ENCODE results near the gene MRPS18A.
A peak's percentile ranks its signal among the peaks of the same experiment; 100 is the strongest.
"Not testable (repeated sequence)": the region's sequence is repeated elsewhere in the genome, so short reads cannot be mapped to it uniquely, and the experiment has no call there.

The MRPS18A gene

GRCh38 chr6:43634702-43635303, 52.8 kb downstream of the MRPS18A start:
- no peak for TF ChIP-seq POLR2AphosphoS5 (IDR thresholded peaks at IDR 0.05; ENCODE audit: borderline replicate concordance, low read depth, low read length)
- Histone ChIP-seq H3K9me3 (ENCODE audit: low read depth, low read length) (no peaks in the 10 kb centered on the region), H3K36me3 (ENCODE audit: insufficient read depth, low read length) (peaks cover 27% of the 10 kb centered on the region), H3K4me3 (no peak overlapping the region), H3K9ac (ENCODE audit: insufficient read length) (peak overlapping the region; percentile 92), H3K27ac (peak overlapping the region; percentile 81)
- no peak for DNase-seq (ENCODE audit: low read depth, low spot score)

GRCh38 chr6:43633002-43633401, 54.6 kb downstream of the MRPS18A start:
- H3K36me3 ChIP-seq (ENCODE audit: insufficient read depth, low read length) = peaks cover 10% of the 10 kb centered on the region; the same call in 1 of the 2 replicates
- DNase-seq (ENCODE audit: low read depth, low spot score); H3K9me3 ChIP-seq (ENCODE audit: low read depth, low read length); H3K27ac ChIP-seq; H3K4me3 ChIP-seq; H3K9ac ChIP-seq (ENCODE audit: insufficient read length): not testable (repeated sequence)

DNA sequence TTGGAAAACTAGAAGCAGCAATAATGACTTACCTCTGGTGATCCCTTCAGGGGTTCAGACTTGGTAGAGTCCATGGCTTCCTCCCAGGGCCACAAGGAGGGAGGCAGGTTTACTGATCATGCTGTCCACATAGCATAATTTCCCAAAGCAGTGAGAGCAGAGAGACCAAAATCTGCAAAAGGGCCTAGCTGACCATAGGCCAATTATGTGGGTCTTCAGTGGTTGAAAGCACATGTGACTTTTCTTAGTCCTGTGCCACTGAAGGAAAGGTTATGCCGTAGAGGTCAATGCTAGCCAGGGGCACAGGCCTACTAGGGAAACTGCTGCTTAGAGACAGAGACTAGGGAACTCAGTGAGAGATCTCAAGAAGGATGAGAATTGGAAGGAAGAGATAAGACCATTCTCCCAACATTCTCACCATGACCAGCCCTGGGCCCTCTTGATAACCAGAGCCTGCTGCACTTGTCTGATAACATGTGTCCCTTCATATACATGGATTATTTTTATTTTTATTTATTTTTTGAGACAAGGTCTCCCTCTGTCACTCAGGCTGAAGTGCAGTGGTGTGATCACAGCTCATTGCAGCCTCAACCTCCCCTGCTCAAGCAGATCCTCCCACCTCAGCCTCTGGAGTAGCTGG, 56.5 kb downstream of the MRPS18A start:
- Histone ChIP-seq H3K9ac (ENCODE audit: insufficient read length) (no peak overlapping the region), H3K27ac (peak overlapping the region; percentile 80), H3K36me3 (ENCODE audit: insufficient read depth, low read length) (peaks cover 2% of the 10 kb centered on the region; the same call in 1 of the 2 replicates), H3K4me3 (no peak overlapping the region), H3K9me3 (ENCODE audit: low read depth, low read length) (no peaks in the 10 kb centered on the region)
- TF ChIP-seq POLR2AphosphoS5 (IDR thresholded peaks at IDR 0.05; ENCODE audit: borderline replicate concordance, low read depth, low read length) (no peak), FOXP2 (optimal IDR thresholded peaks at IDR 0.05; ENCODE audit: control extremely low read depth, extremely low read length, insufficient read depth) (no peak), EZH2 (IDR thresholded peaks at IDR 0.05) (no peak)
- no peak for DNase-seq (ENCODE audit: low read depth, low spot score)

- Histone ChIP-seq H3K4me3 (peak overlapping the region; percentile 82), H3K9me3 (ENCODE audit: low read depth, low read length) (no peaks in the 10 kb centered on the region), H3K36me3 (ENCODE audit: insufficient read depth, low read length) (peaks cover 16% of the 10 kb centered on the region), H3K9ac (ENCODE audit: insufficient read length) (peak overlapping the region; percentile 90), H3K27ac (peak overlapping the region; percentile 95)
- peak; percentile 95 for DNase-seq (ENCODE audit: low read depth, low spot score)
- TF ChIP-seq FOXP2 (optimal IDR thresholded peaks at IDR 0.05; ENCODE audit: control extremely low read depth, extremely low read length, insufficient read depth) (peak; percentile 32), POLR2AphosphoS5 (IDR thresholded peaks at IDR 0.05; ENCODE audit: borderline replicate concordance, low read depth, low read length) (peak; percentile 97), EZH2 (IDR thresholded peaks at IDR 0.05) (no peak)
Observed at GRCh38 chr6:43629505-43630300, 57.9 kb downstream of the MRPS18A start.

- Histone ChIP-seq H3K27ac (peak within 1 kb of the TSS; percentile 95), H3K36me3 (ENCODE audit: insufficient read depth, low read length) (peaks cover 22% of the 10 kb centered on the region), H3K9me3 (ENCODE audit: low read depth, low read length) (no peaks in the 10 kb centered on the region), H3K9ac (ENCODE audit: insufficient read length) (peak within 1 kb of the TSS; percentile 90), H3K4me3 (peak within 1 kb of the TSS; percentile 82)
- TF ChIP-seq POLR2AphosphoS5 (IDR thresholded peaks at IDR 0.05; ENCODE audit: borderline replicate concordance, low read depth, low read length) (no peak), FOXP2 (optimal IDR thresholded peaks at IDR 0.05; ENCODE audit: control extremely low read depth, extremely low read length, insufficient read depth) (no peak), EZH2 (IDR thresholded peaks at IDR 0.05) (no peak)
- peak; percentile 75 for DNase-seq (ENCODE audit: low read depth, low spot score)
Observed at GRCh38 chr6:43629104-43629504, 58.5 kb downstream of the MRPS18A start, which contains the start of gene GTPBP2. Gene GTPBP2, minus strand, starts transcription at chr6:43629264. Its CDS starts 102 bp downstream, at chr6:43629162.

DNA sequence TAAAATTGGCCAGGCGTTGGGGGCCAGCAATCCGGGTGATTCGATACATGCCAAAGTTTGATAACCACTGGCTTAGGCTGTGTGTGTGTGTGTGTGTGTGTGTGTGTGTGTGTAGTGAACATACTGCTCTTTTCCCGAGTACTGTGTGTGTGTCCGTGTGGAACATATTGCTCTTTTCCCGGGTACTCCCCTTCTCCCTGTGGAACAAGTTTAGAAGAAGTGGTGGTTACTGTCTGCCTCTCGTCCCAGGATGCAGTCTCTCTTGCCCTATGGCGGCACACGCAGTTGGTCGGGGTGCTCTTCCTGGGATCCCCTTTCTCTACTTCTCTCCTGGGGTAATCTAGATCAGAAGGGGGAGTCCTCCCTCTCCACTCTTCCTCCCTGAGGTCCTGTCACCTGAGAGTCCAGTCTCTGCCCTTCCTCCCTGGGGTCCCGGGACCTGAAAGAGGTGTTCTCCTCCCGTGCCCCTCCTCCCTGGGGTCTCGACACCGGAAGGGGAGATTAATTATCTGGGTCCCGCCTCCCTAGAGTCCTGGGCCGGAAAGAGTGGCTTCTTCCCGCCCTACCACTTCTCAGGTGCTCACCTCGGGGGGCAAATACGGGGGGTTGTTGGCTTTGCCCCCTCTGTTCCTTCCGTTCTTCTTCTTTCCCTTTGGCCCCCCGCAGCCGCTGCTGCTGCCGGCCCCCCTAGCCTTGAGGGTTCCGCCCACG, 59.0 kb downstream of the MRPS18A start:
- H3K27ac ChIP-seq = peak overlapping the region; percentile 59; the same call in 1 of the 2 replicates
- peaks cover 28% of the 10 kb centered on the region for H3K36me3 ChIP-seq (ENCODE audit: insufficient read depth, low read length)
- peak overlapping the region; percentile 85 for H3K9ac ChIP-seq (ENCODE audit: insufficient read length)
- peak overlapping the region; percentile 82 for H3K4me3 ChIP-seq
- no peak for TF ChIP-seq FOXP2 (optimal IDR thresholded peaks at IDR 0.05; ENCODE audit: control extremely low read depth, extremely low read length, insufficient read depth)
- TF ChIP-seq POLR2AphosphoS5 (IDR thresholded peaks at IDR 0.05; ENCODE audit: borderline replicate concordance, low read depth, low read length) = no peak; the same call in 1 of the 2 replicates
- TF ChIP-seq EZH2 (IDR thresholded peaks at IDR 0.05) = no peak
- DNase-seq (ENCODE audit: low read depth, low spot score) = no peak
- H3K9me3 ChIP-seq (ENCODE audit: low read depth, low read length) = no peaks in the 10 kb centered on the region

DNA sequence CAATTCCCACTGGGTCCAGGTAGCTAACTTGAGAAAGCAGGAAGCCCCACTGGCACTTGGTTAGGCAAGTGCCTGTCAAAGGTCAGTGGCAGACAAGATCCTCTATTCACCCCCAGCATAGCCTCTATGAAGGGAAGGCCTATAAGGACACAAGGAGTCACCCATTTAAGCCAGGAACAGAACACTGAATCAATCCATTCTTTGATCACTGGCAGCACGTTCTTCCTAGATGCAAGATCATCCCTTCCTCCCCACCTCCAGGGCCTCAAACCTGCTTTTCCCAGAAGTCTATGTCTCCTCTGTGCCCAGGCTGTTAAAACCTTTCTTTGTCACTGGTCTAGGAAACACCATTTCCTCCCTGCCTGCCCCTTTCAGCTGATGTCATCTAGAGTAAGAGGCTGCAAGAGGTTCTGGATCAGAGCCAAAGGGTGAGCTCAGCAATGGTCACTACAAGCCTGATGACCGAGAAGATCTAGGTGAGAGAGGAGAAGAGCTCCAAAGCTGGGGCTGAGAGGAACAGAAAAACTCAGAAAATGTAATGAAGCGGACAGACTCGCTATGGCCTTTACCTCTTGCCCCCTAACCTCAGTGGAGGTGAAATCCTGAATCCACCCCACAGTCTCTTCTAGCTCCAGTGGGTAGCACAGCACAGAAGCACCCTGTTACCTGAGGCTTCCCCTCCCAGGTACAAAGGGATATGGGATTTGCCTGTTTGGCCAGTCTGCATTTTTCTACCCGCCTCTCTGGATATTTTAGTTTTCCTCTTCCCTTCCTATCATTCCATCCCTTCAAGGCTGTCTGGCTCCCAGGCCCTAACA, 60.4 kb downstream of the MRPS18A start:
- Histone ChIP-seq H3K9ac (ENCODE audit: insufficient read length) (no peak overlapping the region), H3K36me3 (ENCODE audit: insufficient read depth, low read length) (peaks cover 41% of the 10 kb centered on the region), H3K9me3 (ENCODE audit: low read depth, low read length) (no peaks in the 10 kb centered on the region), H3K27ac (no peak overlapping the region), H3K4me3 (no peak overlapping the region)
- no peak; the same call in 1 of the 2 replicates for TF ChIP-seq POLR2AphosphoS5 (IDR thresholded peaks at IDR 0.05; ENCODE audit: borderline replicate concordance, low read depth, low read length)
- TF ChIP-seq FOXP2 (optimal IDR thresholded peaks at IDR 0.05; ENCODE audit: control extremely low read depth, extremely low read length, insufficient read depth) = no peak
- TF ChIP-seq EZH2 (IDR thresholded peaks at IDR 0.05) = no peak
- no peak for DNase-seq (ENCODE audit: low read depth, low spot score)

Data from SK-N-MC (cell line).